8988T (cell line): ENCODE measurements around the gene LRRC8C.
"Not testable (repeated sequence)": the region's sequence is repeated elsewhere in the genome, so short reads cannot be mapped to it uniquely, and the experiment has no call there.

Experiments used
- DNase-seq: peaks from one replicate; pipeline ENCODE4 v3.0.0; 2011

LRRC8C gene

GRCh38 chr1:89632657-89633247 lies at the start of gene LRRC8C:
TSS of gene LRRC8C (plus strand) at chr1:89633120. CDS start at chr1:89686474, 53,354 bp downstream.
- peak; percentile 73 for DNase-seq

GRCh38 chr1:89584211-89584610 lies 48.7 kb upstream of the LRRC8C start:
- no peak for DNase-seq

- no peak for DNase-seq
Observed at GRCh38 chr1:89584781-89585180, 48.1 kb upstream of the LRRC8C start.

GRCh38 chr1:89587729-89588161 lies 45.2 kb upstream of the LRRC8C start:
- DNase-seq: no peak

- no peak for DNase-seq
Observed at GRCh38 chr1:89588480-89588879, 44.4 kb upstream of the LRRC8C start.

- no peak for DNase-seq
Observed at GRCh38 chr1:89589515-89589914, 43.4 kb upstream of the LRRC8C start.

GRCh38 chr1:89590341-89591080 lies 42.4 kb upstream of the LRRC8C start:
- no peak for DNase-seq

- DNase-seq: not testable (repeated sequence)
Observed at GRCh38 chr1:89592861-89593302, 40.0 kb upstream of the LRRC8C start.

GRCh38 chr1:89594096-89594740 lies 38.7 kb upstream of the LRRC8C start:
- no peak for DNase-seq

GRCh38 chr1:89596698-89597097 lies 36.2 kb upstream of the LRRC8C start:
- no peak for DNase-seq

GRCh38 chr1:89598450-89599331 lies 34.2 kb upstream of the LRRC8C start:
- DNase-seq: no peak

GRCh38 chr1:89599332-89599630 lies 33.6 kb upstream of the LRRC8C start:
- no peak for DNase-seq

GRCh38 chr1:89600451-89601224 lies 32.3 kb upstream of the LRRC8C start:
- DNase-seq: no peak

GRCh38 chr1:89602871-89603404 lies 30.0 kb upstream of the LRRC8C start:
- DNase-seq: no peak

- DNase-seq: no peak
Observed at GRCh38 chr1:89603651-89604413, 29.1 kb upstream of the LRRC8C start.

GRCh38 chr1:89604414-89604735 lies 28.5 kb upstream of the LRRC8C start:
- DNase-seq: no peak

- DNase-seq: no peak
Observed at GRCh38 chr1:89605692-89606091, 27.2 kb upstream of the LRRC8C start.

GRCh38 chr1:89606227-89606980 lies 26.5 kb upstream of the LRRC8C start:
- no peak for DNase-seq

GRCh38 chr1:89607156-89607555 lies 25.8 kb upstream of the LRRC8C start:
- no peak for DNase-seq

- no peak for DNase-seq
Observed at GRCh38 chr1:89607586-89608318, 25.2 kb upstream of the LRRC8C start.
